Lung (tissue), 13 donors: ENCODE measurements around the gene THG1L. TPM values are rescaled to one million over a fixed set of nuclear protein-coding genes. Genes with fewer than 3 reads are reported as not detected.
A peak's percentile ranks its signal among the peaks of the same experiment; 100 is the strongest.

ENCODE experiments used
- ATAC-seq: fragments of 200-7000 bp; cut with Tn5 transposase; one replicate; pipeline ENCODE4 v1.9.1; 2020; ENCODE audit warnings: moderate number of reproducible peaks; ENCODE audit not compliant: insufficient read depth, low FRiP score
- DNase-seq, 3 donors: peaks; one replicate each; pipeline ENCODE4 v3.0.0-alpha.2; 2013 to 2017
- H3K27ac ChIP-seq, 2 donors: one replicate each; pipeline ENCODE4 v1.5.1; 2013; ENCODE audit warnings: mild to moderate bottlenecking in 2 of 2, moderate library complexity in 2 of 2, control low read depth in 1 of 2, inconsistent platforms in 1 of 2, low read depth in 1 of 2, low read length in 1 of 2
- H3K27me3 ChIP-seq, 3 donors: one replicate each; pipeline ENCODE4 v1.5.1; 2013; ENCODE audit warnings: low read length in 2 of 3; ENCODE audit not compliant: control insufficient read depth in 3 of 3, insufficient read depth in 3 of 3
- H3K36me3 ChIP-seq, 4 donors: one replicate each; pipeline ENCODE4 v1.5.1; 2013; ENCODE audit warnings: low read length in 4 of 4, mild to moderate bottlenecking in 1 of 4, moderate library complexity in 1 of 4; ENCODE audit not compliant: control insufficient read depth in 4 of 4, insufficient read depth in 4 of 4
- H3K4me1 ChIP-seq, 5 donors: one replicate each; pipeline ENCODE4 v1.5.1; 2013; ENCODE audit warnings: low read length in 5 of 5, mild to moderate bottlenecking in 2 of 5, moderate library complexity in 1 of 5; ENCODE audit not compliant: control insufficient read depth in 5 of 5, insufficient read depth in 5 of 5
- H3K4me3 ChIP-seq: one replicate; pipeline ENCODE4 v1.5.1; 2013; ENCODE audit warnings: mild to moderate bottlenecking, control low read depth, moderate library complexity
- H3K9ac ChIP-seq, 2 donors: one replicate each; pipeline ENCODE4 v1.5.1; 2013; ENCODE audit warnings: low read length in 2 of 2, control low read depth in 1 of 2; ENCODE audit not compliant: insufficient read depth in 1 of 2
- H3K9me3 ChIP-seq, 4 donors: one replicate each; pipeline ENCODE4 v1.5.1; 2013; ENCODE audit warnings: low read length in 3 of 4, mild to moderate bottlenecking in 1 of 4, moderate library complexity in 1 of 4; ENCODE audit not compliant: control insufficient read depth in 4 of 4, insufficient read depth in 3 of 4
- CTCF ChIP-seq: IDR thresholded peaks from 2 replicates; pipeline ENCODE4 v1.5.1; 2012; ENCODE audit warnings: mild to moderate bottlenecking; ENCODE audit errors: control extremely low read depth, extremely low read depth
- WGBS, 2 donors: extraction: QIAGEN DNeasy Blood & Tissue Kit; methylation state at CpG; one replicate each; pipeline ENCODE4 v1.1.7; 2013; 5-methylcytosine and 5-hydroxymethylcytosine counted together
- polyA plus RNA-seq, 2 donors: library from polyadenylated mRNA; stranded (reverse); fragments of 200-250 nt; gene quantifications; one replicate each; pipeline ENCODE4 v1.2.1, GENCODE V29; 2013
- small RNA-seq: library from RNA; depleted of rRNA; stranded (forward); fragments of <200 nt; gene quantifications from one replicate; pipeline ENCODE3, GENCODE V24; 2014; ENCODE audit warnings: low replicate concordance
- total RNA-seq, 2 donors: library from RNA; depleted of rRNA in 1 of 2; stranded (reverse); fragments of >200 nt in 1 of 2; gene quantifications; one replicate each; pipeline ENCODE4 v1.2.1, GENCODE V29; 2014 to 2021
- donor health status: control.
- donor health status: control.
- donor health status: Bipolar disorder and iron deficiency.
- donor health status: healthy.
- donor health status: DM: yes; HTN: yes; CAD: no.

Gene THG1L
- total and polyA plus RNA-seq, 4 donors: 8.0 to 22.0 (median 12.1) TPM

- 62 to 70% methylated on average over 8 of the region's 8 CpGs for WGBS, 2 donors
- no peak for TF ChIP-seq CTCF
- DNase-seq (peak in 2 of 3 donors; percentile 14 to 15), ATAC-seq (no peak)
- Histone ChIP-seq H3K4me3 (no peak overlapping the region), H3K9me3 (no peaks in the 10 kb centered on the region), H3K27me3 (no peaks in the 10 kb centered on the region), H3K27ac (no peak overlapping the region), H3K4me1 (no peaks in the 10 kb centered on the region), H3K9ac (no peak overlapping the region), H3K36me3 (no peaks in the 10 kb centered on the region)
These were observed 47.0 kb downstream of the THG1L start for GRCh38 chr5:157778121-157778805.

- no peak for ATAC-seq
- Histone ChIP-seq H3K27ac (no peak overlapping the region), H3K9ac (no peak overlapping the region), H3K9me3 (no peaks in the 10 kb centered on the region), H3K36me3 (no peaks in the 10 kb centered on the region), H3K27me3 (no peaks in the 10 kb centered on the region), H3K4me1 (no peaks in the 10 kb centered on the region), H3K4me3 (no peak overlapping the region)
- no peak for TF ChIP-seq CTCF
- DNase-seq: no peak
- 86% methylated on average over 6 of the region's 6 CpGs for WGBS, 2 donors
These were observed 48.0 kb downstream of the THG1L start for GRCh38 chr5:157779221-157779620.

- Histone ChIP-seq H3K27me3 (no peaks in the 10 kb centered on the region), H3K9me3 (no peaks in the 10 kb centered on the region), H3K27ac (no peak overlapping the region), H3K4me1 (peaks cover 0 to 2% (median 0%) of the 10 kb centered on the region in 5 donors), H3K4me3 (no peak overlapping the region), H3K9ac (no peak overlapping the region), H3K36me3 (peaks cover 6 to 17% (median 10%) of the 10 kb centered on the region in 4 donors)
- ATAC-seq (no peak), DNase-seq (no peak)
- no peak for TF ChIP-seq CTCF
- WGBS, 2 donors: 75 to 83% methylated on average over 3 of the region's 3 CpGs
These were observed 54.6 kb downstream of the THG1L start for GRCh38 chr5:157785801-157786200.

Small RNA genes lying within 50 kb of the gene (small RNA-seq; reads per million reads assigned to genes)
- gene AC026407.1: not detected

Other genes starting within 250 kb of the THG1L start
- 10 to 100 TPM; 15.7 to 17.6 TPM for gene ADAM19, start 155.6 kb upstream of the THG1L start, total RNA-seq
- 10 to 100 TPM in 1 of 2 donors, 1 to 10 TPM in 1; 3.1 to 10.1 TPM for gene ADAM19, start 155.6 kb upstream of the THG1L start, polyA plus RNA-seq
- gene SOX30, start 79.0 kb upstream of the THG1L start, total RNA-seq: under 1 TPM in 1 of 2 donors, not detected in 1; 0.43 TPM
- under 1 TPM; 0.06 to 0.07 TPM for gene SOX30, start 79.0 kb upstream of the THG1L start, polyA plus RNA-seq
- gene C5orf52, start 59.9 kb upstream of the THG1L start, total RNA-seq: not detected
- under 1 TPM in 1 of 2 donors, not detected in 1; 0.09 TPM for gene C5orf52, start 59.9 kb upstream of the THG1L start, polyA plus RNA-seq
- gene LSM11, start 12.3 kb downstream of the THG1L start, total RNA-seq: 1 to 10 TPM; 2.4 to 7.0 TPM
- 1 to 10 TPM in 1 of 2 donors, under 1 TPM in 1; 0.93 to 1.2 TPM for gene LSM11, start 12.3 kb downstream of the THG1L start, polyA plus RNA-seq
- gene CLINT1, start 127.7 kb downstream of the THG1L start, total RNA-seq: 100 to 1,000 TPM in 1 of 2 donors, 10 to 100 TPM in 1; 70.7 to 171 TPM
- 10 to 100 TPM; 39.7 to 61.7 TPM for gene CLINT1, start 127.7 kb downstream of the THG1L start, polyA plus RNA-seq